NCI-H1105 (cell line): ENCODE data around the gene CTSE.

Experiments
- DNase-seq: peaks from one replicate; lab custom pipeline; 2025; lab: John Stamatoyannopoulos, UW

Gene CTSE

DNA sequence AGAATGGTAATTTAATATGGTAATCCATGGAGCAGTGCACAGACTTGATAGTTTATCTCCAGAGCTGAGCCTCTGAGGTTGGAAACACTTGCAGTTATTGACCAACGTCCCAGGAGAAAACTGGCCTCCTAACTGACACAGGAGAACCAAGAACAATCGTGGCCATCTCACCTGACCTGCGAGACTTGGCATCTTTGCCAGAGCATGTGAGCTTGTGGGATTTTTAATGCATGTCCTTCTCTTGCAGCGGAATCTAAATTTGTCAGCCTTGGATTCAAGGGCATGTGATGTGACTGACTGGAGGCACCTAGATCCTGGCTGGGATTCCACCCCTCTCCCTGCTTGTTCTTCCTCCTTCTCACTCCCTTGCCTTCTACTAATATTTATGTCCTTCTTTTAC lies 52.6 kb downstream of the CTSE start:
- no peak for DNase-seq

DNA sequence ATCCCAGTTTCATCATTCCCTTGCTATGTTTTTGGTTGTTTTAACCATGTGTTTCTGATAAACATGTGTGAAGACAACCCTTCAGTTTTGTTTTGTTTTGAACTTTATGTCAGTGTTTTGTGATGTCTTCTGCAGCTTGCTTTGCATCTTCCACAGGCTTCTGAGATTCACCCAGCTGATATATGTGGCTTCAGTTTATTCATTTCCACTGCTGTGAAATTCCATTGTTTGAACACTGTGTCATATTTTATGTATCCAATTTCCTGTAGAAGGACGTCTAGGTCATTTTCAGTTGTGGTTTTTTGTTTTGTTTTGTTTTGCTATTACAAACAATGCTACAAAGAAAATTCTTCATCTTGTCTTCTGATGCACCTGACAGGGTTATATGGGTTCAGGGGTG lies 53.2 kb downstream of the CTSE start:
- DNase-seq = no peak

GRCh38 chr1:205969229-205969628 lies 54.5 kb downstream of the CTSE start:
- DNase-seq = no peak

DNA sequence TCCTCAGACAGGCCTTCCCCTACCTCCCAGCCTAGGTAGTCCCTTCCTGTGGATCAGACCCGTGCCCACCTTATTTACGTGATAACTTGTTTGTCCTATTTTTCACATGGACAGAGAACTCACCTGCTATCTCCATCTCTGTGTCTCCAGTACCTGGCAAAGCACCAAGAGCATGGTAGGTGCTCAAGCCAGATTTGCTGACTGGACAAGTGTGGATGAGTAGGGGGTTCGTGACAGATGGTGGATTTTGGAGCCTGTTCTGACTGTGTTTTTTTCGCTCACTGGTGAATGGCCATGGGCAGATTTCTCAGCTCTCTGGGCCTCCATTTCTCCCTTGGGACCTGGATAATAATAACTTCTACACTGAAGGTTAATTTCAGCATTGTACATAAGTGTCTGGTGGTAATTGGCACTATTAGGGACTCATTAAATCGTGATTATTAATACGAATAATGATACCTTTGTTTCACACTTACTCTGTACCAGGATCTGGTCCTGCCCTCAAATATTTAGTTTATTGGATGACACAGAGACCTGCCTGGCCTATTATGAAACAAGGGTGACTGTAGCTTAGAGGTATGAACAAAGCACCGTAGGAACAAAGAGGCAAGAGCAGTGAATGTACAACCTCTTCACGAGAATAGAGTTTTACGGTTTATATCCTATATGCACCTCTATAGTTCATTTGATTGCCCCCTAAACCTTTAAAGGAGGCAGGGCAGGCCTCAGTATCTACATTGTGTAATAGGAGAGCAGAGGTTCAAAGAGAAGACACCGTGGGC lies 56.0 kb downstream of the CTSE start:
- DNase-seq = peak; percentile 58

GRCh38 chr1:205965036-205965884 lies 58.4 kb downstream of the CTSE start:
- peak; percentile 15 for DNase-seq

DNA sequence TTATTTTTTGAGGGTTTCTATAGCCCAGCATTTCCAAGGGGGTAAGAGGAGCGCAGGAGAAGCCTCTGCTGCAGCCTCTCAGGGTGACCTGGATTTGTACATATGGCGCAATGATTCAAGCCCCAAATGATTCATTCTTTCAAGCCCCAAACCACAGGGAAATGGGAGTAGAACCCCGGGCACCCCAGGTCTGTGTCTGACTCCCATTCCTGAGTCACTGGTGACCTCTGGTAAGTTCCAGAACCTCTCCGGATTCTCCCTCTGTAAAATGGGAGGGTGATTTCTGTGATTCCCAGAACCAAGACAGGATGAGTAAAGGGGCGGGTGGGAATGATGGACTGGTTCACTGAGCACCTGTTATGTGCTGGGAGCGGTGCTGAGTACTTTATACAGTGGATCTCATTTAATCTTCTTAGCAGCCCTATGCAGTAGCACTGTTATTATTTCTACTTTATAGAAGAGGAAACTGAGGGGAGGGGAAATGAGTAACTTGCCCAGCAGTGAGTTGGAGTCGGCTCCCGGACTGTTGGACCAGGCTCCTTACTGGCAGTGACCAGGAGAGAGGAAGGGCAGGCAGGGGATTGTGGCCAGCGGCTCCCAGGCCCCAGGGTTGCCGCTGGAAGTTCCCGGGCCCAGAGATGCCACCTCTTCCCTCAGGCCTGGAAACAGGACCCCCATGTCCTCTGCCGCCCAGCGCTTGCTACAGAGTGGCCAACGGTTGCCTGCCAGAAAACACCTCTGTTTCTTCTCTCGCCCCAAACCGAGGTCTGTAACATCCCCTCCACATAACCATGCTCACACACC lies 60.1 kb downstream of the CTSE start:
- DNase-seq = no peak

GRCh38 chr1:205962821-205963221 lies 60.9 kb downstream of the CTSE start:
- no peak for DNase-seq

DNA sequence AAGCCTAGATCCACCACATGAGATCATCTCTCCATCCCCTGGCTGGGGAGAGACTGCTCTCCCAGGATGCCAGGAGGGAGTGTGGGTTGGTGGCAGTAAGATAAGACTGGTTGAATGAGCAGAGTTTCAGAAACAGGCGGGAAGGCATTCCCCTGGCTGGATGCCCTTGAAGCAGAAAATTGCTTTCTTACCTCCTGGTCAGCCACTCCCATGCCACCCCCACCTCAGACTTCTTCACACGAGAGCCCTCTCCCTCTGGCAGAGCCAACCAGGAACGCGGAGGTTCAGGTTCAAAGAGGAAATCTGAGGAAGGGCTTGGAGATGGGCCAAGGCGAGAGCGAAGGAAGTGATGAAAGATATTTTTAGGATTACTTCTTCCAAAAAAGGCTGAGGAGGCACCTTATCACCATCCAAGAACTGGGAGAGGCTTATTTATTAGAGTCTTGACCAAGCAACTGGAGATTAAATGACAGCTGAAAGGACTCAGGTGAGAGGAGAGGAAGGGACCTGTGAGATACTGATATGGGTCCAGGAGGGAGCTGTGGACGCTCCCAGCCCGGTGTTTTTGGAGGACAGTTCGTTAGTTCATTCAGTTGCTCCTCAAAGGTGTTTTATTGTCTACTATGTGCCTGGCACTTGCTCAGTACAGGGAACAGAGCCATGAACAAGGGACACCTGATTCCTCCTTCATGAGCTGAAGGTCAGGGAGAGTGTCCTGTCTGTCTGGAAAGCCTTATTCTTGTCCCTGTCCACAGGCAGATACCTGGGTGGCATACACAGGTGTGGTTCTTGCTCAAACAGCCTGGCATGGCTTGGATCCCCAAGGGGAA lies 61.5 kb downstream of the CTSE start:
- no peak for DNase-seq

- no peak for DNase-seq
Observed at GRCh38 chr1:205961405-205961804, 62.3 kb downstream of the CTSE start.

- DNase-seq = no peak
Observed at GRCh38 chr1:205959789-205960188, 63.9 kb downstream of the CTSE start.
